Measurements from ENCODE around the gene RNF115.

- TF ChIP-seq CTCF (IDR thresholded peaks at IDR 0.05; ENCODE audit: borderline replicate concordance, extremely low read depth, low read length, poor library complexity, severe bottlenecking), result no peak
- TF ChIP-seq EZH2 (IDR thresholded peaks at IDR 0.05; ENCODE audit: borderline replicate concordance, low read depth, low read length, severe bottlenecking), result no peak
Observed at GRCh38 chr1:145719230-145720079, 104.4 kb downstream of the RNF115 start, which contains the start of gene CD160.

All from DND-41 (cell line).